ENCODE measurements around the gene NNMT.

DNA sequence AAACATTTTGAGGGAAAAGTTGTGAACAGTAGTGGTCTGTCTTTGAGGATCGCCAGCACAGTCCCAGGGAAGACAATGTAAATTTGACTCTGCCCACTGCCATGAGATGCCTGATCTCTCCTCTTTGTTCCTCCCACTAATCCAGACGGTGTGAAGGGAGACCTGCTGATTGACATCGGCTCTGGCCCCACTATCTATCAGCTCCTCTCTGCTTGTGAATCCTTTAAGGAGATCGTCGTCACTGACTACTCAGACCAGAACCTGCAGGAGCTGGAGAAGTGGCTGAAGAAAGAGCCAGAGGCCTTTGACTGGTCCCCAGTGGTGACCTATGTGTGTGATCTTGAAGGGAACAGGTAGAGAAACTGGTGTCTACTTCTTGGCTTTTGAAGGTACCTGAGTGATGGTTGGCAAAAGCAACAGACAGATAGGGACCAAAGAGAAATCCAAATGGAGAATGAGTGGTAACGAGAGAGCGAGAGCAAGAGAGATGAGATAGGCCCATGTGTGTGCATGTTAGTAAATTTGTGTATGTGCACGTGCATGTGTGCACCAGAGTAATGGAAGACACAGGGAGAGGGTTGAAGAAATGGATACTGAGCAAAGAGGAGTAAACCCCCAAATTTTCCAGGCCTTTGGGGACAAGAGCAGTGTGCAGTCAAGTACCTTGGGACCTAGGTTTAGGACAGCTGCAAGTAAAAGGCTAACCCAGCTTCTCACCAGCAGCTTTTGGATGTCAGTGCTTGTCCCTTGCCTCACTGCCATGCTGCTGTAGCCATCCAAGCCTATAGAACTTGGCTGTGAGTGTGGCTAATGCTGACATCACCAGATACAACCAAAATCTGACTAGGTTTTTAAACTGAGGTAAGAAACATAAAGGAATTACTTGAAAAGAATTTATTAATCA lies 1.9 kb downstream of the NNMT start:
- TF ChIP-seq, protein P1, sequence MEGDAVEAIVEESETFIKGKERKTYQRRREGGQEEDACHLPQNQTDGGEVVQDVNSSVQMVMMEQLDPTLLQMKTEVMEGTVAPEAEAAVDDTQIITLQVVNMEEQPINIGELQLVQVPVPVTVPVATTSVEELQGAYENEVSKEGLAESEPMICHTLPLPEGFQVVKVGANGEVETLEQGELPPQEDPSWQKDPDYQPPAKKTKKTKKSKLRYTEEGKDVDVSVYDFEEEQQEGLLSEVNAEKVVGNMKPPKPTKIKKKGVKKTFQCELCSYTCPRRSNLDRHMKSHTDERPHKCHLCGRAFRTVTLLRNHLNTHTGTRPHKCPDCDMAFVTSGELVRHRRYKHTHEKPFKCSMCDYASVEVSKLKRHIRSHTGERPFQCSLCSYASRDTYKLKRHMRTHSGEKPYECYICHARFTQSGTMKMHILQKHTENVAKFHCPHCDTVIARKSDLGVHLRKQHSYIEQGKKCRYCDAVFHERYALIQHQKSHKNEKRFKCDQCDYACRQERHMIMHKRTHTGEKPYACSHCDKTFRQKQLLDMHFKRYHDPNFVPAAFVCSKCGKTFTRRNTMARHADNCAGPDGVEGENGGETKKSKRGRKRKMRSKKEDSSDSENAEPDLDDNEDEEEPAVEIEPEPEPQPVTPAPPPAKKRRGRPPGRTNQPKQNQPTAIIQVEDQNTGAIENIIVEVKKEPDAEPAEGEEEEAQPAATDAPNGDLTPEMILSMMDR (IDR thresholded peaks at IDR 0.05; ENCODE audit: low read length): no peak
- TF ChIP-seq EZH2phosphoT487 (IDR thresholded peaks at IDR 0.05; ENCODE audit: low read length) (no peak), EZH2 (optimal IDR thresholded peaks at IDR 0.05; ENCODE audit: low read depth, low read length) (no peak)
